ENCODE data around the gene ZNF862. TPM values are rescaled to one million over a fixed set of nuclear protein-coding genes. Genes with fewer than 3 reads are reported as not detected.

The ZNF862 gene
- total and polyA plus RNA-seq, 2 of the 8 experiments (the other 6 are each of a cell fraction or from before 2014, with no cell fraction given) = 1.8 to 3.9 TPM

GRCh38 chr7:149867762-149868622 is 29.8 kb downstream of the ZNF862 start:
- CTCF ChIA-PET (ENCODE audit: partially characterized antibody) = interaction anchor here (0.8 to 5.5 kb wide), 7 partner anchors 7 to 71 kb away, joined by 3 to 60 read pairs (median 4); no protein-coding TSS in a partner anchor

More at GRCh38 chr7:149867762-149868622, 29.8 kb downstream of the ZNF862 start:
- Histone ChIP-seq H3K9me3 (ENCODE audit: insufficient read depth in 2 of 2, low read depth in 1 of 2, low read length in 1 of 2) (no peaks in the 10 kb centered on the region), H3K4me3 (ENCODE audit: extremely low read depth in 1 of 4, insufficient read depth in 2 of 4, low read depth in 3 of 4, low read length in 4 of 4) (no peak overlapping the region), H3K18ac (ENCODE audit: extremely low read depth, low read length) (no peak overlapping the region), H3K27me3 (replicated peaks in 1 of 4; ENCODE audit: control insufficient read depth in 3 of 4, extremely low read depth in 1 of 4, insufficient read depth in 3 of 4, low read length in 3 of 4) (peaks cover 0 to 6% (median 1%) of the 10 kb centered on the region in 4 experiments; a peak in 2 of 7 replicates), H2BK20ac (ENCODE audit: low read length) (no peak overlapping the region), H2AFZ (ENCODE audit: low read length) (no peak overlapping the region), H4K91ac (replicated peaks; ENCODE audit: insufficient read length, low read length) (no peak overlapping the region), H3K4ac (replicated peaks; ENCODE audit: insufficient read length, low read depth, low read length) (no peak overlapping the region), H3K4me2 (ENCODE audit: insufficient read depth in 1 of 2, low read depth in 2 of 2, low read length in 2 of 2) (no peak overlapping the region), H4K8ac (ENCODE audit: extremely low read depth, insufficient read depth, low read length) (no peak overlapping the region; the same call in 1 of the 2 replicates), H2AK5ac (ENCODE audit: low read depth, low read length) (no peak overlapping the region), H3K14ac (ENCODE audit: insufficient read length) (no peak overlapping the region), H3K79me1 (ENCODE audit: low read depth, low read length) (no peaks in the 10 kb centered on the region), H3K4me1 (replicated peaks in 1 of 4; ENCODE audit: control insufficient read depth in 3 of 4, insufficient read depth in 4 of 4, low read length in 3 of 4) (peaks cover 0 to 7% (median 3%) of the 10 kb centered on the region in 4 experiments; a peak in 4 of 7 replicates), H2BK5ac (ENCODE audit: low read depth, low read length) (no peak overlapping the region), H2BK15ac (ENCODE audit: low read length) (no peak overlapping the region), H3K27ac (ENCODE audit: low read depth, low read length) (no peak overlapping the region), H3K56ac (replicated peaks; ENCODE audit: insufficient read length, low read depth, low read length) (no peak overlapping the region), H3K23me2 (ENCODE audit: low read depth, low read length) (peaks cover 1% of the 10 kb centered on the region; the same call in 1 of the 2 replicates), H3K9ac (replicated peaks in 1 of 4; ENCODE audit: extremely low read depth in 1 of 4, low read depth in 3 of 4, low read length in 3 of 4) (no peak overlapping the region), H3K36me3 (ENCODE audit: control insufficient read depth in 2 of 4, insufficient read depth in 4 of 4, low read length in 3 of 4) (peaks cover 0 to 3% (median 0%) of the 10 kb centered on the region in 4 experiments; a peak in 2 of 8 replicates), H4K5ac (ENCODE audit: insufficient read length, low read depth, low read length) (no peak overlapping the region), H4K20me1 (replicated peaks in 1 of 2; ENCODE audit: control insufficient read depth in 1 of 2, insufficient read depth in 2 of 2, low read length in 2 of 2) (no peaks in the 10 kb centered on the region), H2BK12ac (ENCODE audit: low read depth, low read length) (no peak overlapping the region), H2BK120ac (replicated peaks; ENCODE audit: low read depth, low read length) (no peak overlapping the region), H3K79me2 (ENCODE audit: control insufficient read depth in 1 of 2, insufficient read depth in 2 of 2, low read length in 2 of 2) (no peaks in the 10 kb centered on the region), H3K23ac (ENCODE audit: insufficient read length) (no peak overlapping the region)
- no peak for FAIRE-seq
- POLR2A ChIA-PET (ENCODE audit: partially characterized antibody) = interaction anchor here (1.0 kb wide), 1 partner anchor 7 kb away, joined by 4 read pairs; no protein-coding TSS in a partner anchor
- WGBS, 2 experiments (ENCODE audit: extremely low coverage in 1 of 2, insufficient coverage in 1 of 2, insufficient read length in 1 of 2, insufficient replicate concordance in 2 of 2, low coverage in 1 of 2, low lambda C conversion rate in 2 of 2, missing lambda C conversion rate in 1 of 2) = 85% methylated on average over 24 of the region's 25 CpGs; no CpG with 5 or more reads in 1 of the 2 experiments
- no peak for TF ChIP-seq POU5F1 (IDR thresholded peaks at IDR 0.05; ENCODE audit: low read depth, low read length)
- TF ChIP-seq SP4 (IDR thresholded peaks at IDR 0.05; ENCODE audit: low read length) = no peak
- TF ChIP-seq TBP (IDR thresholded peaks at IDR 0.05; ENCODE audit: low read depth, low read length) = no peak
- no peak for TF ChIP-seq SP1 (IDR thresholded peaks at IDR 0.05; ENCODE audit: low read depth, low read length)
- TF ChIP-seq MAX (IDR thresholded peaks at IDR 0.05) = no peak
- TF ChIP-seq TCF12 (IDR thresholded peaks at IDR 0.05; ENCODE audit: low read depth, low read length) = no peak
- TF ChIP-seq TEAD4 (IDR thresholded peaks at IDR 0.05; ENCODE audit: low read depth, low read length) = no peak
- DNase-seq (ENCODE audit: low read depth in 1 of 2, low spot score in 2 of 2) = no peak
